GM18499 (cell line): ENCODE measurements around the gene UXS1.

Experiments
- ATAC-seq: cut with Tn5 transposase; IDR thresholded peaks from one replicate; pipeline ENCODE4 v1.9.1; 2021; ENCODE audit warnings: moderate number of reproducible peaks; ENCODE audit not compliant: insufficient read depth, unreplicated experiment

The UXS1 gene

GRCh38 chr2:106094131-106094841, 99.8 kb downstream of the UXS1 start:
- ATAC-seq: no peak

GRCh38 chr2:106090916-106091618, 103.0 kb downstream of the UXS1 start:
- no peak for ATAC-seq

- ATAC-seq: no peak
Observed at GRCh38 chr2:106089611-106090010, 104.5 kb downstream of the UXS1 start.

DNA sequence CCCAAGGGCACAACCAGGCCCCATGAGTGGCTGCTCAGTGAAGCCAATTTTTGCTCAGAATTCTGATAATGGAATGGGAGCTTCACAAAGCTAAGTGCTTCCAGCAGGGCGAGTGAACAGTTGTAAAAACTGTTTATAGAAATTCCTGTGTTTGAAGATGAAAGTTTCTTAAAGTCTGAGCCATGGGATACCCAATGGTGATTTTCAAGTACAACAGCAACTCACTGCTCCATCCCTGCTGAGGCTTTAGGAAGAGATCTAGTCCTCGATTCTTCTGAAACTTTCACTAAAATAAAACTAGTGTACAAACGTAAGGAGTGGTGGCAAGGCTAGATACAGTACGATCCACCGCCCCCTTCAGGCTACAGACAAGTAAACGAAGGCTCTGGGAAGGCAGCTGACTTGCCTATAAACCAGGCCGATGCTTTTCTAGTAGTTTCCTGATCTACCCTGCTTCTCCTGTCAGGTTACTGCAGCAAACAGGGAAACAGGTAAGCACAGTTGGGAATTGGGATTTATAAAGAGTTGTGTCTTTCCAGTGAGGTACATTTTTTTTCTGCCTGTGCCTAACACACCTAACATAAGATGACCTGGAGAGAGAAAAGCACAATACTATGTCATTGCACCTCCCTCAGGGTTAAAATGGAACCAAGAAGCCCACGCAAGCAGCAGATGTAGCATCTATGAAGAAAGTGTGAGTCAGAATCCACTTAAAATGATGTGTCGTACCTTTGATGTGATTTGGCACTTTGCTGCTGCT, 108.7 kb downstream of the UXS1 start:
- ATAC-seq: no peak

- no peak for ATAC-seq
Observed at GRCh38 chr2:106080959-106081358, 113.1 kb downstream of the UXS1 start.

GRCh38 chr2:106078096-106078495, 116.0 kb downstream of the UXS1 start:
- ATAC-seq: no peak

GRCh38 chr2:106076941-106077340, 117.2 kb downstream of the UXS1 start:
- ATAC-seq: no peak

DNA sequence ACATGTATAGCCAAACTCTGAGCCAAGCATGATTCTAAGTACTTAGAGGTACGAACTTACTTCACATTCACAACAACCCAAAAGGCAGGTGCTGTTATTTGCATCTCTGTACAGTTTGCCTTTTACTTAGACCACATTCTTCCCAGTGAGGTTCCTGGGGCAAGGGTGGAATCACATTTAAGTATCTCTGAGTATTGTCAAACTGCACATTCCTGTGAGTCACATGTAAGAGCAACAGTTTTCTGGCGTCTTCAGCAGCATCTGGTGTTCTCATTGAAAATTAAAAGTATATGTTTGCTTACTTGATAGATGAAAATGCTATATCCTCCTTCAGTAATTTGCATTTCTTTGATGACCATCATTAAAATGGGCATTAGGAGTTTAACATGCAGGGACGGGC, 119.1 kb downstream of the UXS1 start:
- ATAC-seq: no peak

GRCh38 chr2:106073678-106074406, 120.3 kb downstream of the UXS1 start:
- no peak for ATAC-seq

DNA sequence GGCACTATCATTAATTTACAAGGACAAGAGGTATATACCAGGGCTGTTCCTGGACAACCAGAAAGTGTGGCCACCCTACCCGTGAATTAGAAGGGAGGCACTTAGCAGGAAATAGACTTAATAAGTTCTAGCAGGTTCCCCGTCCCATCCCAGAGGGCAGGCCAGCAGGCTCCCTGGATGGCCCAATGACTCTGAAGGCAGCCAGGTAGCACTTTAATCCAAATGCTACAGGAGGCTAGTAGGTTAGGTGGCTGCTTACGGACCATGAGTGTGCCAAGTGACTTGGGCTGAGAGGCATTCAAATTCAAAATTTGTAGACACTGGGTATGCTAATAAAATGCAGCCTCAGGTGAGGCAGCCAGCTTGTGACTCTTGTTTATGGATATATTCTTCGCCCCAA, 123.9 kb downstream of the UXS1 start:
- no peak for ATAC-seq

GRCh38 chr2:106068451-106068850, 125.7 kb downstream of the UXS1 start:
- no peak for ATAC-seq

DNA sequence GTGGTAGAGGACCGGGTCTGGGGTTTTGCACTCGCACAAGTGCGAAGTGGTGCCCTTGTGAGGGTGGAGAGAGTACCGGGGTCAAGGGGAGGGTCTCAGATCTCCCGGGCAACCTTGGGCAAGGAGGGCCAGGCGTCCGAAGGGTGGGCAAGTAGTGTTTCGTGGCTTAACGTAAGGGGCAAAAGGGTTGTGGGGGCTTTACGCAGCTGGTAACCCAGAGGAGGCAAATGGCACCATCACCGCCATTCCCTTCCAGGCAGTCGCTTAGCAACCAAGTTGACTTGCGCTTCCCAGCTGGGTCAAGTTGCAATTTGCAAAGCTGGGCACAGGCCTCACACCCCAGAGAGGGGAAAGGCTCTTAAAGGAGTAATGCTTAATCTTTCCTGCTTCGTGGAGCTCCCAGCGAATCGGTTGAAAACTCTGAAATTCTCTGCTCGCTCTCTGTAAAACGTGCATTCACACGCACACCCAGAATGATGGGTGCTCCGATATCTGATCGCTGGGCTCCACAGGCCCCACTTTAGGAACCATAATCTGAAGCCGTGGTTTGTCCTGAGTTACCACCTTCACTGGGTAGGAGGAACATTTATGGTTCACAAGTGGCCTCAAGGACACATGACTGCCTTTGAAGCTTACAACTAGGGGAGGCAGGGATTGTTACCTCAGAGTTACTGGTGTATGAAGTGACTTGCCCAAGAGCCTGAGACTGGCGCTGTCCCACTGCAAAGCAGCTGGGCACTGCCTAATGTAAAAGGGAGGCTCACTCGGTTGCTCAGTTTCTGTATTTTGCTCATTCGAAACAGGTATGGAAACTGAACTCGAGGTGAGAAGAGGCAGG, 127.9 kb downstream of the UXS1 start:
- ATAC-seq: no peak

- ATAC-seq: no peak
Observed at GRCh38 chr2:106065268-106065982, 128.7 kb downstream of the UXS1 start.

DNA sequence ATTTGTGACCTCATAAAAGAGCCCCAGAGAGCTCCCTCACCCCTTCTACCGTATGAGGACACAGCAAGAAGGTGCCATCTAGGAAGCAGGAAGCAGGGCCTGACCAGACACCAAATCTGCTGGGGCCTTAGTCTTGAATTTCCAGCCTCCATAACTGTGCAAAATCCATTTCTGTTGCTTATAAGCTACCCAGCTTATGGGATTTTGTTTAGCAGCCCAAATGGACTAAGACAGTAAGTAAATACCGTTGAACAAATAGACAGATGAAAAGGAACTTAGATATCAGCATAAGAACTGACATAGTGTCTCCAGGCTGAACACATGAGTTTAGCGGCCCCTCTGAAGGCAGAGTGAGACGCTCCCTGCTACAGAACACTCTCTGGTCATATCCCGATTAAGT, 130.9 kb downstream of the UXS1 start:
- no peak for ATAC-seq

DNA sequence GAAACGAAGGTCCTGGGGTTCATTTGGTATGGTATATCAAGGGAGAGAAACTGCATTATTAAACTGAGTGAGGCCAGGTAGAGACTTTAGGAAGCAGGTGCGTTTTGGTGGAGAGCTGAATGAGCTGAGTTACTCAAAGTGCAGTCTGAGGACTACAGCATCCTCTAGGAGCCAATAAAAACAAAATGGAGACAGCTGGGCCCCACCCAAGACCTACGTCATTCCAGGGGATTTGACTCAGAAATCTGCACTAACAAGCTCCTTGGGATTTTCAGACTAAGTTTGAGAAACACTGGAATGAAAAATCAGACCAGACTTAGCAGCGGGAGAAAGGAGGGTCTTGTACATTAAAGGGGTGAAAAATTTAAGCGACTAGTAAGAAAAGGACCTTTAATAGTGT, 131.5 kb downstream of the UXS1 start:
- ATAC-seq: no peak

- no peak for ATAC-seq
Observed at GRCh38 chr2:106061611-106062349, 132.3 kb downstream of the UXS1 start.

DNA sequence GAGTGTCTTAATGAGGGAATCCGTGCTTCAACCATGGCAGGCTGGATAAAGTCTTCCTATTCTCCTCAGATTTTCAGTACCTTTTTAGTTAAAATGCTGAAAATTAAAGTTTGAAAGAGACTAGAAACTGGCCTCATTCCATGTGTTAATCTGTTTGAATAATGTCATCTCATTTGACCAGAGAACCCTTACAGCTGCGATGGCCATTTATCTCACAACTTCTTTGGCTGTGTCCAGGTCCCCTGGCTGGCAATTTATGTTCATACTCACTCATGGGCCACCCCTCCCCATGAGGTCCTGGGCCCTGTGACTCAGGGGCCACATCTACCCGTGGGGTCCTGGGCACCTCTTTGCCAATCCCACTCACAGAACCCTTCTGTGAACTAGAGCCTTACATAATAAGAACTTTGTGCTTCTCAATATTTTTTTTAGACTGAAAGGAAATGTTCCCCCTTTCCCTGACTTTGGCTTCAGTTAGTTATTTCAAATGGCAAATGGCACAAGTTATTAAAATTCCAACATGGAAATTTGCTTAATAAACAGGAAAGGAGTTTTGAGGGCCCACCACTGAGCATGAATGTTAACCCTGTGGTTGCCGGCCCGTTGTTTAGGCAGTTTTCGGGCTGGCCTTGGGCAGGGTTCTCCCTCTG, 134.6 kb downstream of the UXS1 start:
- ATAC-seq: no peak
